Measurements from ENCODE around the gene EDRF1.

Gene EDRF1

GRCh38 chr10:125799451-125800182 is 80.1 kb downstream of the EDRF1 start (continued):
- TF ChIP-seq CSRNP3 (CRISPR knock-in tag; IDR thresholded peaks at IDR 0.05) (no peak), ZNF70 (CRISPR knock-in tag; IDR thresholded peaks at IDR 0.05) (no peak), RARB (CRISPR knock-in tag; IDR thresholded peaks at IDR 0.05) (no peak), OSR1 (CRISPR knock-in tag; IDR thresholded peaks at IDR 0.05) (no peak), PPARA (CRISPR knock-in tag; IDR thresholded peaks at IDR 0.05; ENCODE audit: borderline replicate concordance) (no peak), ZFP30 (CRISPR knock-in tag; IDR thresholded peaks at IDR 0.05) (no peak), TOX (CRISPR knock-in tag; IDR thresholded peaks at IDR 0.05; ENCODE audit: borderline replicate concordance) (no peak), ISL1 (CRISPR knock-in tag; IDR thresholded peaks at IDR 0.05) (no peak), ZFP3 (CRISPR knock-in tag; IDR thresholded peaks at IDR 0.05) (no peak), GLIS3 (CRISPR knock-in tag; IDR thresholded peaks at IDR 0.05) (no peak), ESRRG (CRISPR knock-in tag; IDR thresholded peaks at IDR 0.05) (no peak)
- TF ChIP-seq, protein P1, sequence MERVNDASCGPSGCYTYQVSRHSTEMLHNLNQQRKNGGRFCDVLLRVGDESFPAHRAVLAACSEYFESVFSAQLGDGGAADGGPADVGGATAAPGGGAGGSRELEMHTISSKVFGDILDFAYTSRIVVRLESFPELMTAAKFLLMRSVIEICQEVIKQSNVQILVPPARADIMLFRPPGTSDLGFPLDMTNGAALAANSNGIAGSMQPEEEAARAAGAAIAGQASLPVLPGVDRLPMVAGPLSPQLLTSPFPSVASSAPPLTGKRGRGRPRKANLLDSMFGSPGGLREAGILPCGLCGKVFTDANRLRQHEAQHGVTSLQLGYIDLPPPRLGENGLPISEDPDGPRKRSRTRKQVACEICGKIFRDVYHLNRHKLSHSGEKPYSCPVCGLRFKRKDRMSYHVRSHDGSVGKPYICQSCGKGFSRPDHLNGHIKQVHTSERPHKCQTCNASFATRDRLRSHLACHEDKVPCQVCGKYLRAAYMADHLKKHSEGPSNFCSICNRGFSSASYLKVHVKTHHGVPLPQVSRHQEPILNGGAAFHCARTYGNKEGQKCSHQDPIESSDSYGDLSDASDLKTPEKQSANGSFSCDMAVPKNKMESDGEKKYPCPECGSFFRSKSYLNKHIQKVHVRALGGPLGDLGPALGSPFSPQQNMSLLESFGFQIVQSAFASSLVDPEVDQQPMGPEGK (CRISPR knock-in tag; IDR thresholded peaks at IDR 0.05; ENCODE audit: borderline replicate concordance) = no peak

- ATAC-seq = no peak
- TF ChIP-seq ISL1 (CRISPR knock-in tag; IDR thresholded peaks at IDR 0.05) = no peak
- no peak for TF ChIP-seq SNAI2 (CRISPR knock-in tag; IDR thresholded peaks at IDR 0.05)
These were observed 82.1 kb downstream of the EDRF1 start for GRCh38 chr10:125801574-125801973.

GRCh38 chr10:125802131-125802530 is 82.6 kb downstream of the EDRF1 start:
- no peak for TF ChIP-seq ESRRG (CRISPR knock-in tag; IDR thresholded peaks at IDR 0.05)
- no peak for TF ChIP-seq ZNF8 (CRISPR knock-in tag; IDR thresholded peaks at IDR 0.05)
- no peak for TF ChIP-seq CSRNP3 (CRISPR knock-in tag; IDR thresholded peaks at IDR 0.05)
- TF ChIP-seq ARNTL (CRISPR knock-in tag; IDR thresholded peaks at IDR 0.05; ENCODE audit: borderline replicate concordance, low read depth) = no peak
- no peak for TF ChIP-seq POU6F1 (CRISPR knock-in tag; IDR thresholded peaks at IDR 0.05; ENCODE audit: borderline replicate concordance, low read depth)
- TF ChIP-seq OSR1 (CRISPR knock-in tag; IDR thresholded peaks at IDR 0.05) = no peak
- TF ChIP-seq SNAI2 (CRISPR knock-in tag; IDR thresholded peaks at IDR 0.05) = no peak
- no peak for TF ChIP-seq TOX (CRISPR knock-in tag; IDR thresholded peaks at IDR 0.05; ENCODE audit: borderline replicate concordance)
- TF ChIP-seq TCF4 (CRISPR knock-in tag; IDR thresholded peaks at IDR 0.05; ENCODE audit: borderline replicate concordance) = no peak
- no peak for TF ChIP-seq ZNF70 (CRISPR knock-in tag; IDR thresholded peaks at IDR 0.05)
- TF ChIP-seq ZFP30 (CRISPR knock-in tag; IDR thresholded peaks at IDR 0.05) = no peak
- TF ChIP-seq ISL1 (CRISPR knock-in tag; IDR thresholded peaks at IDR 0.05) = no peak
- TF ChIP-seq RARB (CRISPR knock-in tag; IDR thresholded peaks at IDR 0.05) = no peak
- TF ChIP-seq BACH2 (CRISPR knock-in tag; IDR thresholded peaks at IDR 0.05; ENCODE audit: borderline replicate concordance) = no peak

GRCh38 chr10:125802739-125803138 is 83.2 kb downstream of the EDRF1 start:
- TF ChIP-seq ZNF565 (CRISPR knock-in tag; conservative IDR thresholded peaks at IDR 0.05; ENCODE audit: low read depth) (no peak), ZFP30 (CRISPR knock-in tag; IDR thresholded peaks at IDR 0.05) (no peak), GLIS3 (CRISPR knock-in tag; IDR thresholded peaks at IDR 0.05) (no peak)
- ATAC-seq = no peak

More at GRCh38 chr10:125802131-125802530, 82.6 kb downstream of the EDRF1 start:
- ATAC-seq = no peak

DNA sequence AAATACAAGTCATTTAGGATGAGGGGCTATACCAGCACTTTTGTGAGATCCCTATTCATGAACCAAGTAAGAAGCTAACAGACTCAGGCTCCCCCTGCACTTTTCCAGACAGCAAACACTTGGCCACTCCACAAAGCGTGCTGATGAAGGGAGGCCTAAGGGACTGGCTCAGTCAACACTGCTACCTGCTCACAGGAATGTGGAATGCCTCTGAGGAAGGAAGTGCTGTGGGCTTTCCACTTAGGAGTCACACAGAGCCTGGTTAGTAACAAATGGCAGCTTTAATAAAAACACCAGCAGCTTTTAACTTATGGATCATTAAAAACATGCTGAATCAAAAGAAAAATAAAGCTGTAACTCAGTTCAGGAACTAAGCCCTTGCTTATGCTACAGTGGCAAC is 88.5 kb downstream of the EDRF1 start:
- no peak for ATAC-seq
- no peak for TF ChIP-seq ISL1 (CRISPR knock-in tag; IDR thresholded peaks at IDR 0.05)
- no peak for TF ChIP-seq ESRRG (CRISPR knock-in tag; IDR thresholded peaks at IDR 0.05)
- no peak for TF ChIP-seq TCF4 (CRISPR knock-in tag; IDR thresholded peaks at IDR 0.05; ENCODE audit: borderline replicate concordance)
